ENCODE measurements around the gene SLC7A8.

Gene SLC7A8

GRCh38 chr14:23182372-23183157, 895 bp downstream of the SLC7A8 start:
- peak; percentile 78 for DNase-seq

- DNase-seq: no peak
These were observed 1.5 kb downstream of the SLC7A8 start for GRCh38 chr14:23181946-23182345.

- no peak for DNase-seq
These were observed 2.0 kb downstream of the SLC7A8 start for GRCh38 chr14:23181453-23181852.

- no peak for DNase-seq
These were observed 6.3 kb downstream of the SLC7A8 start for GRCh38 chr14:23177181-23177580.

GRCh38 chr14:23175823-23176222, 7.6 kb downstream of the SLC7A8 start:
- DNase-seq: peak; percentile 19

GRCh38 chr14:23174296-23175184, 8.9 kb downstream of the SLC7A8 start:
- no peak for DNase-seq

- DNase-seq: no peak
These were observed 9.7 kb downstream of the SLC7A8 start for GRCh38 chr14:23173796-23174195.

- DNase-seq: no peak
These were observed 10.4 kb downstream of the SLC7A8 start for GRCh38 chr14:23173031-23173430.

- DNase-seq: no peak
These were observed 10.9 kb downstream of the SLC7A8 start for GRCh38 chr14:23172574-23172973.

- DNase-seq: no peak
These were observed 11.4 kb downstream of the SLC7A8 start for GRCh38 chr14:23172096-23172495.

- no peak for DNase-seq
These were observed 12.1 kb downstream of the SLC7A8 start for GRCh38 chr14:23171222-23171975.

- DNase-seq: no peak
These were observed 13.8 kb downstream of the SLC7A8 start for GRCh38 chr14:23169622-23170021.

- no peak for DNase-seq
These were observed 15.2 kb downstream of the SLC7A8 start for GRCh38 chr14:23168246-23168645.

- DNase-seq: no peak
These were observed 16.2 kb downstream of the SLC7A8 start for GRCh38 chr14:23167116-23167847.

GRCh38 chr14:23164949-23165348, 18.5 kb downstream of the SLC7A8 start:
- no peak for DNase-seq

- DNase-seq: no peak
These were observed 19.2 kb downstream of the SLC7A8 start for GRCh38 chr14:23164250-23164649.

- DNase-seq: no peak
These were observed 19.6 kb downstream of the SLC7A8 start for GRCh38 chr14:23163830-23164229.

- DNase-seq: no peak
These were observed 20.7 kb downstream of the SLC7A8 start for GRCh38 chr14:23162800-23163199.

- DNase-seq: no peak
These were observed 21.5 kb downstream of the SLC7A8 start for GRCh38 chr14:23162005-23162404.

GRCh38 chr14:23160924-23161522, 22.4 kb downstream of the SLC7A8 start:
- DNase-seq: peak; percentile 63

- DNase-seq: no peak
These were observed 23.9 kb downstream of the SLC7A8 start for GRCh38 chr14:23159532-23159931.

GRCh38 chr14:23158779-23159178, 24.7 kb downstream of the SLC7A8 start:
- DNase-seq: no peak

Data from DMS79 treated with DMSO at 0.1 percent for 48 hours (cell line).